SK-N-SH treated with all-trans-retinoic acid at 6 μM for 48 hours (cell line): ENCODE data around the gene PPFIA1.

Source experiments
- ATAC-seq: fragments of 200-7000 bp; cut with Tn5 transposase; 3 replicates; pipeline ENCODE4 v1.9.1; 2020; ENCODE audit warnings: mild to moderate bottlenecking, moderate library complexity
- ARNTL ChIP-seq: fragments of 450-650 bp; formaldehyde crosslinking; IDR thresholded peaks from 2 replicates; pipeline ENCODE4 v1.5.0; 2020; ENCODE audit warnings: low read depth, mild to moderate bottlenecking, moderate library complexity, borderline replicate concordance
- BACH2 ChIP-seq: fragments of 250-450 bp; sonication (Bioruptor Pico); IDR thresholded peaks from 2 replicates; pipeline ENCODE4 v1.9.0; 2021; ENCODE audit warnings: mild to moderate bottlenecking, borderline replicate concordance
- CSDC2 ChIP-seq: fragments of 250-450 bp; sonication (Bioruptor Pico); IDR thresholded peaks from 2 replicates; pipeline ENCODE4 v1.5.0; 2020; ENCODE audit warnings: mild to moderate bottlenecking, moderate library complexity
- CSRNP3 ChIP-seq: fragments of 250-450 bp; sonication (Bioruptor Pico); IDR thresholded peaks from 2 replicates; pipeline ENCODE4 v1.5.1; 2021; ENCODE audit warnings: mild to moderate bottlenecking, moderate library complexity
- ESRRG ChIP-seq: fragments of 250-450 bp; sonication (Bioruptor Pico); IDR thresholded peaks from 2 replicates; pipeline ENCODE4 v1.6.1; 2021; ENCODE audit warnings: mild to moderate bottlenecking
- GLIS3 ChIP-seq: fragments of 250-450 bp; sonication (Bioruptor Pico); IDR thresholded peaks from 2 replicates; pipeline ENCODE4 v1.5.0; 2020; ENCODE audit warnings: mild to moderate bottlenecking, moderate library complexity
- ISL1 ChIP-seq: fragments of 250-450 bp; sonication (Bioruptor Pico); IDR thresholded peaks from 2 replicates; pipeline ENCODE4 v2.1.2; 2022; ENCODE audit warnings: mild to moderate bottlenecking, moderate library complexity
- OSR1 ChIP-seq: fragments of 250-450 bp; sonication (Bioruptor Pico); IDR thresholded peaks from 2 replicates; pipeline ENCODE4 v1.8.0; 2022; ENCODE audit warnings: moderate library complexity, mild to moderate bottlenecking, inconsistent platforms
- PATZ1 ChIP-seq: fragments of 250-450 bp; sonication (Bioruptor Pico); IDR thresholded peaks from 2 replicates; pipeline ENCODE4 v1.8.0; 2020; ENCODE audit warnings: mild to moderate bottlenecking, moderate library complexity, borderline replicate concordance
- PPARA ChIP-seq: fragments of 250-450 bp; sonication (Bioruptor Pico); IDR thresholded peaks from 2 replicates; pipeline ENCODE4 v1.5.0; 2020; ENCODE audit warnings: mild to moderate bottlenecking, borderline replicate concordance
- RARB ChIP-seq: fragments of 250-450 bp; sonication (Bioruptor Pico); IDR thresholded peaks from 2 replicates; pipeline ENCODE4 v1.8.0; 2021; ENCODE audit warnings: mild to moderate bottlenecking, moderate library complexity
- SNAI2 ChIP-seq: fragments of 250-450 bp; sonication (Bioruptor Pico); IDR thresholded peaks from 2 replicates; pipeline ENCODE4 v1.5.0; 2020; ENCODE audit warnings: mild to moderate bottlenecking, moderate library complexity
- TCF4 ChIP-seq: fragments of 250-450 bp; sonication (Bioruptor Pico); IDR thresholded peaks from 2 replicates; pipeline ENCODE4 v1.8.0; 2021; ENCODE audit warnings: mild to moderate bottlenecking, moderate library complexity, borderline replicate concordance
- TOX ChIP-seq: fragments of 250-450 bp; sonication (Bioruptor Pico); IDR thresholded peaks from 2 replicates; pipeline ENCODE4 v1.8.0; 2021; ENCODE audit warnings: mild to moderate bottlenecking, moderate library complexity, borderline replicate concordance
- TSHZ2 ChIP-seq: fragments of 250-450 bp; sonication (Bioruptor Pico); IDR thresholded peaks from 2 replicates; pipeline ENCODE4 v1.5.0; 2020; ENCODE audit warnings: mild to moderate bottlenecking, moderate library complexity
- ZC3H10 ChIP-seq: fragments of 250-450 bp; sonication (Bioruptor Pico); IDR thresholded peaks from 2 replicates; pipeline ENCODE4 v1.5.1; 2021; ENCODE audit warnings: mild to moderate bottlenecking, moderate library complexity
- ZFP3 ChIP-seq: fragments of 250-450 bp; sonication (Bioruptor Pico); IDR thresholded peaks from 2 replicates; pipeline ENCODE4 v1.5.0; 2020; ENCODE audit warnings: mild to moderate bottlenecking, moderate library complexity
- ZFP30 ChIP-seq: fragments of 450-650 bp; formaldehyde crosslinking; IDR thresholded peaks from 2 replicates; pipeline ENCODE4 v1.5.0; 2022; ENCODE audit warnings: mild to moderate bottlenecking, moderate library complexity
- ZNF565 ChIP-seq: fragments of 450-650 bp; formaldehyde crosslinking; conservative IDR thresholded peaks from 2 replicates; pipeline ENCODE4 v1.5.0; 2020; ENCODE audit warnings: low read depth, mild to moderate bottlenecking, moderate library complexity
- ZNF70 ChIP-seq: fragments of 450-650 bp; formaldehyde crosslinking; IDR thresholded peaks from 2 replicates; pipeline ENCODE4 v1.5.0; 2020; ENCODE audit warnings: mild to moderate bottlenecking, moderate library complexity
- ZNF8 ChIP-seq: fragments of 450-650 bp; formaldehyde crosslinking; IDR thresholded peaks from 2 replicates; pipeline ENCODE4 v1.5.0; 2020; ENCODE audit warnings: mild to moderate bottlenecking, moderate library complexity

PPFIA1 gene

GRCh38 chr11:70418130-70418529 lies 147.6 kb downstream of the PPFIA1 start:
- no peak; the same call in 2 of the 3 replicates for ATAC-seq
- TF ChIP-seq TCF4 (CRISPR knock-in tag) (no peak), PPARA (CRISPR knock-in tag) (no peak), ISL1 (CRISPR knock-in tag) (no peak), ZNF8 (CRISPR knock-in tag) (no peak), ZNF70 (CRISPR knock-in tag) (no peak), ZNF565 (CRISPR knock-in tag) (no peak), RARB (no peak), CSDC2 (no peak), ZC3H10 (CRISPR knock-in tag) (no peak), GLIS3 (no peak), SNAI2 (CRISPR knock-in tag) (no peak), ESRRG (no peak), ZFP30 (CRISPR knock-in tag) (no peak), ARNTL (CRISPR knock-in tag) (no peak), TOX (CRISPR knock-in tag) (no peak), OSR1 (CRISPR knock-in tag) (no peak), PATZ1 (no peak), BACH2 (CRISPR knock-in tag) (no peak), TSHZ2 (CRISPR knock-in tag) (no peak)

- ATAC-seq = no peak
- no peak for TF ChIP-seq BACH2 (CRISPR knock-in tag)
- TF ChIP-seq ZNF8 (CRISPR knock-in tag) = no peak
- no peak for TF ChIP-seq GLIS3
- no peak for TF ChIP-seq ZNF70 (CRISPR knock-in tag)
- no peak for TF ChIP-seq ISL1 (CRISPR knock-in tag)
- TF ChIP-seq CSRNP3 = no peak
- TF ChIP-seq SNAI2 (CRISPR knock-in tag) = no peak
- TF ChIP-seq ZFP3 = no peak
- TF ChIP-seq PPARA (CRISPR knock-in tag) = no peak
- no peak for TF ChIP-seq OSR1 (CRISPR knock-in tag)
- TF ChIP-seq, all 23 proteins: peak for 0
Measured at GRCh38 chr11:70419307-70420007, 149.0 kb downstream of the PPFIA1 start.

GRCh38 chr11:70420008-70420464 lies 149.5 kb downstream of the PPFIA1 start:
- no peak for TF ChIP-seq ARNTL (CRISPR knock-in tag)
- TF ChIP-seq RARB = no peak
- no peak for TF ChIP-seq ISL1 (CRISPR knock-in tag)
- no peak for TF ChIP-seq OSR1 (CRISPR knock-in tag)
- no peak for TF ChIP-seq SNAI2 (CRISPR knock-in tag)
- ATAC-seq = no peak

- TF ChIP-seq ARNTL (CRISPR knock-in tag) (no peak), PATZ1 (no peak), BACH2 (CRISPR knock-in tag) (no peak)
- TF ChIP-seq, all 23 proteins: peak for 0
- no peak for ATAC-seq
Measured at GRCh38 chr11:70420496-70420895, 150.0 kb downstream of the PPFIA1 start.
